Kidney epithelial cell (primary cell): ENCODE data around the gene TEX35. TPM values are rescaled to one million over a fixed set of nuclear protein-coding genes. Genes with fewer than 3 reads are reported as not detected.

ENCODE experiments used
- DNase-seq: peaks from one replicate; pipeline ENCODE4 v3.0.0-alpha.2; 2010; ENCODE audit warnings: low read depth
- H3K27me3 ChIP-seq: 2 replicates; pipeline ENCODE4 v1.6.0; 2011; ENCODE audit warnings: low read length; ENCODE audit not compliant: control insufficient read depth, insufficient read depth
- H3K36me3 ChIP-seq: 2 replicates; pipeline ENCODE4 v1.5.1; 2011; ENCODE audit warnings: low read length; ENCODE audit not compliant: control insufficient read depth, insufficient read depth
- H3K4me3 ChIP-seq: 2 replicates; pipeline ENCODE4 v1.5.1; 2011; ENCODE audit warnings: low read depth, mild to moderate bottlenecking, control low read depth, low read length
- total RNA-seq: library from RNA; depleted of rRNA; stranded (reverse); fragments of >200 nt; gene quantifications from 2 replicates; pipeline ENCODE4 v1.2.3, GENCODE V29; 2015
- TF ChIP-seq, protein P1 (sequence below): IDR thresholded peaks from 2 replicates; pipeline ENCODE4 v1.5.1; 2011; ENCODE audit warnings: mild to moderate bottlenecking, moderate library complexity, low read length, control low read depth, inconsistent platforms; ENCODE audit not compliant: insufficient read depth, poor library complexity, severe bottlenecking

Gene TEX35
- total RNA-seq, 1 donor from 2014 or later = not detected

DNA sequence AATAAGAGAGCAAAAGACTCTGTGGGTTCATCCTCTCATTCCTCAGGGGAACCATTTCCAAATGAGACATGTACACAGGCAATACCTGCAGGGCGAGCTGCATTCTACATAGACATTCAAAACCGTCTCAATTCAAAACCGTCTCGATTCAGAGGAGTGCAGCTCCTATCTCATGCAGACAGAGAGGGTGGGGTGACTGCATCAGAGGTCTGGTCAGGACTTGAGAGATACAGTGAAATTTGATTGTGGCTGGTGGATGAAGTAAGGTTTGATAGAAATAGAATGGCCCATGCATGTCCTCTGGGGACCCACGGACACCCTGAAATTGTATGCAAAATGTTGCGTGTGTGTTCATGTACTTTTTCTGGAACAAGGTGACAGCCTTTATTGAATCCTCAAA is 27.3 kb downstream of the TEX35 start:
- Histone ChIP-seq H3K36me3 (no peaks in the 10 kb centered on the region), H3K4me3 (no peak overlapping the region), H3K27me3 (no peaks in the 10 kb centered on the region)
- DNase-seq = no peak
- TF ChIP-seq, protein P1, sequence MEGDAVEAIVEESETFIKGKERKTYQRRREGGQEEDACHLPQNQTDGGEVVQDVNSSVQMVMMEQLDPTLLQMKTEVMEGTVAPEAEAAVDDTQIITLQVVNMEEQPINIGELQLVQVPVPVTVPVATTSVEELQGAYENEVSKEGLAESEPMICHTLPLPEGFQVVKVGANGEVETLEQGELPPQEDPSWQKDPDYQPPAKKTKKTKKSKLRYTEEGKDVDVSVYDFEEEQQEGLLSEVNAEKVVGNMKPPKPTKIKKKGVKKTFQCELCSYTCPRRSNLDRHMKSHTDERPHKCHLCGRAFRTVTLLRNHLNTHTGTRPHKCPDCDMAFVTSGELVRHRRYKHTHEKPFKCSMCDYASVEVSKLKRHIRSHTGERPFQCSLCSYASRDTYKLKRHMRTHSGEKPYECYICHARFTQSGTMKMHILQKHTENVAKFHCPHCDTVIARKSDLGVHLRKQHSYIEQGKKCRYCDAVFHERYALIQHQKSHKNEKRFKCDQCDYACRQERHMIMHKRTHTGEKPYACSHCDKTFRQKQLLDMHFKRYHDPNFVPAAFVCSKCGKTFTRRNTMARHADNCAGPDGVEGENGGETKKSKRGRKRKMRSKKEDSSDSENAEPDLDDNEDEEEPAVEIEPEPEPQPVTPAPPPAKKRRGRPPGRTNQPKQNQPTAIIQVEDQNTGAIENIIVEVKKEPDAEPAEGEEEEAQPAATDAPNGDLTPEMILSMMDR = no peak

- Histone ChIP-seq H3K27me3 (no peaks in the 10 kb centered on the region), H3K4me3 (no peak overlapping the region), H3K36me3 (no peaks in the 10 kb centered on the region)
- DNase-seq = no peak
- TF ChIP-seq, protein P1 = no peak
Measured at GRCh38 chr1:178540646-178541045, 27.7 kb downstream of the TEX35 start.

DNA sequence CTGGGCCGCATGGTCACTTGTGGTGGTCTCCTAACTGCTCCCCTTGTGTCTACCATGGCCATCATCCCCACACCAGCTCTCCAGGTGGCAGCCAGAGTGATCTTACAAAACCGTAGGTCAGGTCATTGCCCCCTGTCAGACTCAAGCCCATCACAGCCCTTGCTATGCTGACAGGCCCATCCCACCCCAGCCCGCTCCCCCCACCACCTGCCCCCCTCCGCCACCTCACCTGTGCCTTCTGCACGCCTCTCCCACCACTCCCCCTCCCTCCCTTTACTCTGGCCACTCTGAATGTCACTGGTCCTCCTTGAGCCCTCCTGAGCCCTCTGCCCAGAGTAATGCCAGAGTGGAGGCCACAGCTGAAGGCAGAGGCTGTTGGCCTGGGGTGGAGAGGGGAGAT is 28.5 kb downstream of the TEX35 start:
- TF ChIP-seq, protein P1 = no peak
- H3K27me3 ChIP-seq = no peaks in the 10 kb centered on the region
- H3K4me3 ChIP-seq = no peak overlapping the region
- no peaks in the 10 kb centered on the region for H3K36me3 ChIP-seq
- DNase-seq = no peak

- no peak for DNase-seq
- Histone ChIP-seq H3K4me3 (peak overlapping the region; percentile 55), H3K27me3 (no peaks in the 10 kb centered on the region), H3K36me3 (no peaks in the 10 kb centered on the region)
- TF ChIP-seq, protein P1 = no peak
Measured at GRCh38 chr1:178541829-178542553, 29.1 kb downstream of the TEX35 start.

- peak overlapping the region; percentile 55 for H3K4me3 ChIP-seq
- DNase-seq = no peak
- TF ChIP-seq, protein P1 = peak; percentile 77
Measured at GRCh38 chr1:178542554-178543289, 29.8 kb downstream of the TEX35 start.

DNA sequence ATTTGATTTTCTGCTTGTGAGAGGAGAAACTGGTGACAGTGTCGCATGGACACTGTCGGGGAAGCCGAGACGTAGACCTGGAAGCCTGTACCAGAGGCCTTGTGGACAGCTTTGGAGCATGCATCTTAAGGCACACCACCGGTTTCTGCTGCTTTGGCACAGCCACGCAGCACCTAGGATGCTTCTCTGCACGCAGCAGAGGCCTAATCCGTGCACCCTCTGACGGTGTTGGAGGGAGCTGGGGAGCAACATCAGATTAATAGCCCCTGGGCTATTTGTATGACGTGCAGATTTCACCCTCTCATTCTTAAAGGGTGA is 30.3 kb downstream of the TEX35 start:
- TF ChIP-seq, protein P1 = no peak
- peak overlapping the region; percentile 55 for H3K4me3 ChIP-seq
- no peaks in the 10 kb centered on the region for H3K27me3 ChIP-seq
- no peak for DNase-seq
- no peaks in the 10 kb centered on the region for H3K36me3 ChIP-seq

More at GRCh38 chr1:178542554-178543289, 29.8 kb downstream of the TEX35 start:
- Histone ChIP-seq H3K36me3 (no peaks in the 10 kb centered on the region), H3K27me3 (no peaks in the 10 kb centered on the region)
